Measurements from ENCODE around the gene ATXN2. TPM values are rescaled to one million over a fixed set of nuclear protein-coding genes. Genes with fewer than 3 reads are reported as not detected.
"Not testable (repeated sequence)": the region's sequence is repeated elsewhere in the genome, so short reads cannot be mapped to it uniquely, and the experiment has no call there.

Gene ATXN2
- total RNA-seq, 1 donor from 2014 or later: 69.4 TPM

DNA sequence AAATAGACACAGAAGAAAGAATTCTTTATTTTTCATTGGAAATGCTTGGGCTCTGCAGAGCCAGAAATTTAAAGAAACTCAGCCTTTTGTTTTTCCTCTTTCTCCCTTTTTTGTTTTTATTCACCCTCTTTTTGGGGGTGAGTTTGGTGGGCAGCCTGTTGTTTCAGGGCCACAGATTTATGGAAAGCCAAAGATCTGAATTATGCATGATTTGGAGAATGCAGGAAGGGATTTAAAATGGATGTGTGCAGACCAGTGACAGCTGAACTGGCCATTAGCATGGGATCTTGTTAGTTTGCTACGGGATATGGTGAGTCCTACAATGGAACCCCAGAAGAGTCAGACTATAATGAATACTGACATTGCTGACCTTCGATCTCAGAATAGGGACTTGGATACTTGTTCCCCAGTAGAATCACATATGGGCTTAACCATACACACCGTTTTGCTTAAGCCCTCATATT is 7.7 kb upstream of the ATXN2 start:
- TF ChIP-seq, protein P1, sequence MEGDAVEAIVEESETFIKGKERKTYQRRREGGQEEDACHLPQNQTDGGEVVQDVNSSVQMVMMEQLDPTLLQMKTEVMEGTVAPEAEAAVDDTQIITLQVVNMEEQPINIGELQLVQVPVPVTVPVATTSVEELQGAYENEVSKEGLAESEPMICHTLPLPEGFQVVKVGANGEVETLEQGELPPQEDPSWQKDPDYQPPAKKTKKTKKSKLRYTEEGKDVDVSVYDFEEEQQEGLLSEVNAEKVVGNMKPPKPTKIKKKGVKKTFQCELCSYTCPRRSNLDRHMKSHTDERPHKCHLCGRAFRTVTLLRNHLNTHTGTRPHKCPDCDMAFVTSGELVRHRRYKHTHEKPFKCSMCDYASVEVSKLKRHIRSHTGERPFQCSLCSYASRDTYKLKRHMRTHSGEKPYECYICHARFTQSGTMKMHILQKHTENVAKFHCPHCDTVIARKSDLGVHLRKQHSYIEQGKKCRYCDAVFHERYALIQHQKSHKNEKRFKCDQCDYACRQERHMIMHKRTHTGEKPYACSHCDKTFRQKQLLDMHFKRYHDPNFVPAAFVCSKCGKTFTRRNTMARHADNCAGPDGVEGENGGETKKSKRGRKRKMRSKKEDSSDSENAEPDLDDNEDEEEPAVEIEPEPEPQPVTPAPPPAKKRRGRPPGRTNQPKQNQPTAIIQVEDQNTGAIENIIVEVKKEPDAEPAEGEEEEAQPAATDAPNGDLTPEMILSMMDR (IDR thresholded peaks at IDR 0.05; ENCODE audit: unreplicated experiment): no peak

DNA sequence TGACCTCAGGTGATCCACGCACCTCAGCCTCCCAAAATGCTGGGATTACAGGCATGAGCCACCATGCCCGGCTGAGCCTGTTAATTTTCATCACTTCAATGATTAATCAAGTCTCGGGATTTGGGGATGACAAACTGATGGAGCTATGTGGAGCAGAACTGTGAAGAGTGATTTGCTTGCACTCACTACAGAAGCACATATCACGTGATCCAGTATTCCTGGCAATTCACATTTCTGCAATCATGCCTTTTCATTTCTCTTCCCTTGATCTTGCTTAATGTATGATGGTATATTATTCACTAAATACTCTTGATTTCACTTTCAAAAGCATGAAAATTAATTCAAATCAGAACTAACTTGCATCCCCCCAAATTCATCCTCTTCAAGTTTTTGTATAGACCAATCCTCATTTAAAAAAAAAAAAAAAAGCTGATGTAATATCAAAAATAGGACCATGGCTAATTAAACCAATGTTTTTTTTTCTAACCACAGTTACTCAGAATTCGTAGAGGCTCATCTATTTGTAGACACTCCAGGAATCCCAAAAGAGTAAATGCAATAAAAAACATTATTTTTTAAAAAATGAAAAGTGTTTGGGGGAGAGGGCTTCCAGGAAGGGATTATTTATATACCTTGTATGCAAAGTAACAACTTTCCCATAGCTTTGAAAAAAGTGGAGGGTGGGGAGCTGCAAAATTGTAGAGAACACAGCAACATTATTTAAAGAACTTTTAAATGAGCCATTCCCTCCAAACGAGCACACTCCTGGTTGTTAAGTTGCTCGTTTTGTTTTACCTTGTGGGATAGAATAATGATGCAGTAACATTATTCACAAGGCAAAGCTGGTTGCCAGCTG is 7.0 kb upstream of the ATXN2 start:
- H3K36me3 Mint-ChIP-seq (ENCODE audit: low read depth, unreplicated experiment): no peaks in the 10 kb centered on the region
- DNase-seq (ENCODE audit: low spot score): no peak
- H3K4me1 Mint-ChIP-seq (ENCODE audit: unreplicated experiment): no peaks in the 10 kb centered on the region
- H3K4me3 Mint-ChIP-seq (ENCODE audit: unreplicated experiment): no peak overlapping the region
- no peaks in the 10 kb centered on the region for H3K9me3 Mint-ChIP-seq (ENCODE audit: unreplicated experiment)
- H3K27ac Mint-ChIP-seq (ENCODE audit: unreplicated experiment): no peak overlapping the region
- H3K27me3 Mint-ChIP-seq (ENCODE audit: unreplicated experiment): peaks cover 4% of the 10 kb centered on the region
- TF ChIP-seq, protein P1 (IDR thresholded peaks at IDR 0.05; ENCODE audit: unreplicated experiment): no peak

More for the DNA sequence above, 7.7 kb upstream of the ATXN2 start:
- no peak for DNase-seq (ENCODE audit: low spot score)
- no peak overlapping the region for H3K4me3 Mint-ChIP-seq (ENCODE audit: unreplicated experiment)
- H3K36me3 Mint-ChIP-seq (ENCODE audit: low read depth, unreplicated experiment): no peaks in the 10 kb centered on the region
- no peak overlapping the region for H3K27ac Mint-ChIP-seq (ENCODE audit: unreplicated experiment)
- peaks cover 4% of the 10 kb centered on the region for H3K27me3 Mint-ChIP-seq (ENCODE audit: unreplicated experiment)
- H3K4me1 Mint-ChIP-seq (ENCODE audit: unreplicated experiment): no peaks in the 10 kb centered on the region
- no peaks in the 10 kb centered on the region for H3K9me3 Mint-ChIP-seq (ENCODE audit: unreplicated experiment)

DNA sequence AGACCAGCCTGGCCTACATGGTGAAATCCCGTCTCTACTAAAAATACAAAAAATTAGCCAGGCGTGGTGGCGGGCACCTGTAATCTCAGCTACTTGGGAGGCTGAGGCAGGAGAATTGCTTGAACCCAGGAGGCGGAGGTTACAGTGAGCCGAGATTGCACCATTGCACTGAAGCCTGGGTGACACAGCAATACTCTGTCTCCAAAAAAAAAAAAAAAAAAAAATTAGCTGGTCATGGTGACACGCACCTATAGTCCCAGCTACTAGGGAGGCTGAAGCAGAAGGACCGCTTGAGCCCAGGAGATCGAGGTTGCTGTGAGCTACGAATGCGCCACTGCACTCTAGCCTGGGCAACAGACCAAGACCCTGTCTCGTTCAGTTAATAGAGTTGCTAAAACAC is 3.7 kb upstream of the ATXN2 start:
- DNase-seq (ENCODE audit: low spot score); H3K4me1 Mint-ChIP-seq (ENCODE audit: unreplicated experiment); H3K27ac Mint-ChIP-seq (ENCODE audit: unreplicated experiment); H3K9me3 Mint-ChIP-seq (ENCODE audit: unreplicated experiment); H3K36me3 Mint-ChIP-seq (ENCODE audit: low read depth, unreplicated experiment); H3K4me3 Mint-ChIP-seq (ENCODE audit: unreplicated experiment): not testable (repeated sequence)
- peaks cover 11% of the 10 kb centered on the region for H3K27me3 Mint-ChIP-seq (ENCODE audit: unreplicated experiment)

DNA sequence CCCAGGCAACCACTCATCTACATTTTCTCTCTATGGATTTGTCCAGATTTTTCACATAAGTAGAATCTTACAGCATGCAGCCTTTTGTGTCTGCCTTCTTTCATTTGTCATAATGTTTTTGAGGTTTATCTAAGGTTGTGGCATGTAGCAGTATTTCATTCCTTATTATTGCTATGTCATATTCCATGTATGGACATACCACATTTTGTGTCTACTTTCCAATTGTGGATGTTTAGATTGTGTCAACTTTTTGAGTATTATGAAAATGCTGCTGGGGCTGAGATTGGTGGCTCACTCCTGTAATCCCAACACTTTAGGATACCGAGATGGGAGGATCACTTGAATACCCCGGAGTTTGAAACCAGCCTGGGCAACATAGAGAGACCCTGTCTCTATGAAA is 3.2 kb upstream of the ATXN2 start:
- H3K27ac Mint-ChIP-seq (ENCODE audit: unreplicated experiment): no peak overlapping the region
- no peak for DNase-seq (ENCODE audit: low spot score)
- peaks cover 15% of the 10 kb centered on the region for H3K27me3 Mint-ChIP-seq (ENCODE audit: unreplicated experiment)
- no peaks in the 10 kb centered on the region for H3K9me3 Mint-ChIP-seq (ENCODE audit: unreplicated experiment)
- TF ChIP-seq, protein P1 (IDR thresholded peaks at IDR 0.05; ENCODE audit: unreplicated experiment): no peak
- no peak overlapping the region for H3K4me3 Mint-ChIP-seq (ENCODE audit: unreplicated experiment)
- H3K36me3 Mint-ChIP-seq (ENCODE audit: low read depth, unreplicated experiment): peaks cover 7% of the 10 kb centered on the region
- peaks cover 8% of the 10 kb centered on the region for H3K4me1 Mint-ChIP-seq (ENCODE audit: unreplicated experiment)

DNA sequence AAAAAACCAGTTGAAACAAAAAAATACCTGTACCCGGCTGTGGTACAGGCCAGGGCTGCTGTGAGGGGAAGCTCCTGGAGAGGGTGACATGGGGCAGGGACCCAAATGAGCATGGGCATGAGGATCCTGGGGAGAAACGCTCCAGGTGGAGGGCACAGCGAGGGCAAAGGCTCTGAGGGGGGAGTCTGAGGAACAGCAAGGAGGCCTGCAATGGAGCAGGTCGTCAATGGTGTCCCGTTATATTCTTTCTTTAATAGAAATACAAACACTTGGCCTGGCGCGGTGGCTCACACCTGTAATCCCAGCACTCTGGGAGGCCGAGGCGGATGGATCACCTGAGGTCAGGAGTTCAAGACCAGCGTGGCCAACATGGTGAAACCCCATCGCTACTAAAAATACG is 1.9 kb upstream of the ATXN2 start:
- Mint-ChIP-seq H3K27me3 (ENCODE audit: unreplicated experiment) (peaks cover 16% of the 10 kb centered on the region), H3K4me1 (ENCODE audit: unreplicated experiment) (peaks cover 16% of the 10 kb centered on the region)
- not testable (repeated sequence) for H3K27ac Mint-ChIP-seq (ENCODE audit: unreplicated experiment); H3K4me3 Mint-ChIP-seq (ENCODE audit: unreplicated experiment); H3K36me3 Mint-ChIP-seq (ENCODE audit: low read depth, unreplicated experiment); H3K9me3 Mint-ChIP-seq (ENCODE audit: unreplicated experiment); DNase-seq (ENCODE audit: low spot score)

DNA sequence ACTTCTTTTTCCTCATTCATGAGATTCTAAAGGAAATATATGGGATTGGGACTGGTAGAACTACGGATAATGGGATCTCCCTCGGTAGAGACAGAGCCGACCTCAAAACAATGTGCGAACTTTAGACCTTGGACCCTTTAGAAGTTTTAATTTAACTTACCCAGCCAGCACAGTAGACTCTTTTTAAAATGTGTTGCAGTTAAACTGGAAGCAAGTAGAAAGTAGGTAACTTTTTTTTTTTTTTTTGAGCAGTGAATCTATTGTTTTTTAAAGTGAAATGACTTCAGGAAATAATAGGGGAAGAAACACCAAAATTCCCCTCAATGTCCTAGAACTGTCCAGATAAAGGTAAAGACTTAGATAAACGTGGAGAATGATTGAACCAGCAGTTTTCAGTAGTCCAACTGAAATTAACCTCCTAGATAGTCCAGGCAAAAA is 1.1 kb upstream of the ATXN2 start:
- Mint-ChIP-seq H3K9me3 (ENCODE audit: unreplicated experiment) (no peaks in the 10 kb centered on the region), H3K36me3 (ENCODE audit: low read depth, unreplicated experiment) (peaks cover 8% of the 10 kb centered on the region), H3K4me1 (ENCODE audit: unreplicated experiment) (peaks cover 16% of the 10 kb centered on the region), H3K27ac (ENCODE audit: unreplicated experiment) (peak overlapping the region; percentile 87), H3K27me3 (ENCODE audit: unreplicated experiment) (peaks cover 16% of the 10 kb centered on the region), H3K4me3 (ENCODE audit: unreplicated experiment) (peak overlapping the region; percentile 94)
- TF ChIP-seq, protein P1 (IDR thresholded peaks at IDR 0.05; ENCODE audit: unreplicated experiment): no peak
- no peak for DNase-seq (ENCODE audit: low spot score)

Measured in endothelial cell (in vitro differentiated cells).